AG04449 (cell line): ENCODE results near the gene SUFU.

Source experiments
- CTCF ChIA-PET: fragments of 350-600 bp; formaldehyde crosslinking; extraction: SDS; loops from one replicate; lab custom pipeline; 2021; ENCODE audit warnings: antibody characterized with exemption; lab: Yijun Ruan, JAX
- POLR2A ChIA-PET: fragments of 400-600, 350-600 bp; formaldehyde crosslinking; extraction: SDS; loops from one replicate; lab custom pipeline; 2020; ENCODE audit warnings: antibody characterized with exemption, inconsistent platforms; lab: Yijun Ruan, JAX
- DNase-seq: peaks from one replicate; pipeline ENCODE4 v3.0.0-alpha.2; 2010; ENCODE audit warnings: low read depth, low spot score
- H3K4me3 ChIP-seq: 2 replicates; pipeline ENCODE4 v1.5.1; 2011; ENCODE audit warnings: low read depth, mild to moderate bottlenecking, control low read depth, low read length
- CTCF ChIP-seq: IDR thresholded peaks from one replicate; pipeline ENCODE4 v1.5.1; 2011; ENCODE audit warnings: mild to moderate bottlenecking, moderate library complexity, low read length, control low read depth, inconsistent platforms; ENCODE audit not compliant: insufficient read depth; ENCODE audit errors: missing control alignments

Gene SUFU

GRCh38 chr10:102479651-102480050, 24.1 kb upstream of the SUFU start:
- POLR2A ChIA-PET: no interaction called here

GRCh38 chr10:102480396-102480795, 23.4 kb upstream of the SUFU start:
- DNase-seq: no peak
- ChIA-PET POLR2A (no interaction called here), CTCF (interaction anchor here (1.3 to 6.7 kb wide), 11 partner anchors 8 to 311 kb away, joined by 4 to 101 read pairs (median 14); partner anchors contain the start of genes ACTR1A, FBXL15 and SUFU)
- H3K4me3 ChIP-seq: no peak overlapping the region
- no peak for TF ChIP-seq CTCF

More at GRCh38 chr10:102479651-102480050, 24.1 kb upstream of the SUFU start:
- no peak for DNase-seq
- no peak for TF ChIP-seq CTCF
- CTCF ChIA-PET: interaction anchor here (0.8 to 6.7 kb wide), 28 partner anchors 9 to 345 kb away, joined by 3 to 101 read pairs (median 6); partner anchors contain the start of genes ACTR1A, ELOVL3, FBXL15 and NFKB2
- no peak overlapping the region for H3K4me3 ChIP-seq

- POLR2A ChIA-PET: no interaction called here
- DNase-seq: no peak
- TF ChIP-seq CTCF: no peak
- no peak overlapping the region for H3K4me3 ChIP-seq
- CTCF ChIA-PET: interaction anchor here (0.5 to 7.1 kb wide), 7 partner anchors 8 to 254 kb away, joined by 3 to 36 read pairs (median 8); no protein-coding TSS in a partner anchor
Observed at GRCh38 chr10:102484021-102484420, 19.8 kb upstream of the SUFU start.

GRCh38 chr10:102485093-102485784, 18.5 kb upstream of the SUFU start:
- H3K4me3 ChIP-seq: no peak overlapping the region
- no peak for DNase-seq
- POLR2A ChIA-PET: interaction anchor here (0.7 kb wide), 1 partner anchor 594 kb away, joined by 3 read pairs; no protein-coding TSS in a partner anchor
- CTCF ChIA-PET: interaction anchor here (0.7 to 7.1 kb wide), 8 partner anchors 10 to 111 kb away, joined by 3 to 36 read pairs (median 4); partner anchors contain the start of genes ACTR1A and SUFU
- TF ChIP-seq CTCF: no peak

GRCh38 chr10:102491136-102491535, 12.6 kb upstream of the SUFU start:
- DNase-seq: no peak
- POLR2A ChIA-PET: no interaction called here
- CTCF ChIA-PET: interaction anchor here (0.7 to 3.1 kb wide), 3 partner anchors 7 to 92 kb away, joined by 3 to 15 read pairs (median 3); no protein-coding TSS in a partner anchor
- no peak overlapping the region for H3K4me3 ChIP-seq
- no peak for TF ChIP-seq CTCF

- TF ChIP-seq CTCF: no peak
- no peak overlapping the region for H3K4me3 ChIP-seq
- ChIA-PET CTCF (interaction anchor here (1.1 to 3.1 kb wide), 3 partner anchors 10 to 92 kb away, joined by 3 to 15 read pairs (median 6); partner anchors contain the start of gene ACTR1A), POLR2A (no interaction called here)
- DNase-seq: no peak
Observed at GRCh38 chr10:102492344-102492939, 11.3 kb upstream of the SUFU start.
